Myocyte (in vitro differentiated cells): ENCODE measurements around the gene ZNF597. TPM values are rescaled to one million over a fixed set of nuclear protein-coding genes. Genes with fewer than 3 reads are reported as not detected.

ENCODE experiments used
- DNase-seq: peaks from one replicate; pipeline ENCODE4 v3.0.0-alpha.2; 2012; ENCODE audit warnings: low read depth
- total RNA-seq: library from RNA; depleted of rRNA; stranded (reverse); fragments of >200 nt; gene quantifications from 2 replicates; pipeline ENCODE4 v1.2.3, GENCODE V29; 2014

ZNF597 gene
- total RNA-seq, 1 donor from 2014 or later = 2.2 TPM

DNA sequence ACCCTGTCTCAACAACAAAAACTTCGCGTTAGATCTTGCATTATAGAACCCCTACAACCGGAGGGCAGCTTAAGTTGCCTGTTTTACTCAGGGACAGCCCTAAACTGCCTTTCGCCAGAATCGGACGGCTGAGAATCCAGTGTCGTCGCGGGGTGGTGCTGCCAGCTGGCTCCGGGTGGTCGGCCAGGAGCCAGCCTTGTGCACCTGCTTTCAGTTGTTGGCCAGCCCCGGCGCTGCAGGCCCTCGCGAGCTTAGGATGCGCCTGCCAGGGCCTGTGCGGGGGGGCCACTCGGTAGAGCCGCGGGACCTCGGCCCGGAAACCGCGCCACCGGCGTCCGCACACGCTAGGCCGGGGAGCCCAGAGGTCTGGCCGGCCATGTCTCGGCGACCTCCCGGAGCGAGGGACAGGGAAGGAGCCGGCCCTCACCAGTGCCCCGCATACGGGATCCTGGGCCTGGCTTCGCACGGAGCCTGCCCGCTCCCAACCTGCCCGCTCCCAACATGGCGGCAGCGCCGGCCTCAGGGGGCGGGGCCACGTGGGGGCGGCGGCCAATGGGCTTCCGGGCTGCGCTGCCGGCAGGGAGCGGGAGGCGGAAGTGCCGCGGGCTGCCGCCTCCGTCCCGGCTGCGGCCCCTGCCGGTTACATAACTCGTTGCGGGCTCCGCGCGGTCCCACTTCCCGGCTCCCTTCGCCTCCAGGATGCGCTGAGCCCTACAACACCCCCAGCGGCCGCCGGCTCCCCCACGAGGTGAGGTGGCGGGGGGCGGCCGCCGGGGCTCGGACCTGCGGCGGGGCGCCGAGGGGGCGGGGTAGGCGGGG is 14.3 kb upstream of the ZNF597 start:
- DNase-seq = peak; percentile 96

DNA sequence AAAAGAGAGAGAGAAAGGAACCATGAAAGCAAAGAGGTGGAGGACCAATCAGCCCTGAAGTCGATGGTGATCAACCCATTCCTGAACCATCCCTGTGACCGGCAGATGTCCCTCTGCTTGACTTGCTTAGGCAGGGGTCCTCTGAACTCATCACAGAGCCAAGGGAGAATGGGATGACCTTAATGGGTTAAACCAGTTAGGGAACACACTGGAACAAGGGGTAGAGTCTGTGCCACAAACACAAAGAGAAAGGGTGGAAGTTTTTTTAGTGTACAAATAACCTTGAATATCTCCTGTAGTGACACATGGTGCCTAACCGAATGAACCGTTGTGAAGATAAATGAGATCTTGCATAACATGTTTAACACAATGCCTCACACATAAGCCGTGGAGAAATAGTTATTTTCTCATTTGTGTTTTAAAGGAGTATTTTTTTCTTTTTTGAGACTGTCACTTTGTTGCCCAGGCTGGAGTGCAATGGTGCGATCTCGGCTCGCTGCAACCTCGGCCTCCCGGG is 11.4 kb upstream of the ZNF597 start:
- no peak for DNase-seq

DNA sequence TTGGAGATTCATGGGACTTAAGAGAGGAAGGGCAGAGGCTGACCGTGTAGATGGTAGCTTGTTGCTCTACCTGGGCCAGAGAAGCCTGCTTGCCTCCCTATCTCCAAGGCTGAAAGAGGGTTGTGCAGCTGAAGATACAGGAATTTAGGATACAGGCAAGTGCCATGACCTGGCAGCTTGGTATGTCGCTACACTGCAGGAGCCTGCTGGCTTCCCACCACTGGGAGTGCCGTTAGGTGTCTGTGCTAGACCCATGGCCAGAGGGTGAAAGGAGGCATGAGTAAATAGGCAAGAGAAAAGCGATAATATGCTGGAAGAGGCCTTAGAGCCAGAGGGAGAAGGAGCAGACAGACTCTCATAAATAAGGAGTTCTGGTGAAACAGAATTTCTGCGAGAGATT is 10.8 kb upstream of the ZNF597 start:
- peak; percentile 28 for DNase-seq

DNA sequence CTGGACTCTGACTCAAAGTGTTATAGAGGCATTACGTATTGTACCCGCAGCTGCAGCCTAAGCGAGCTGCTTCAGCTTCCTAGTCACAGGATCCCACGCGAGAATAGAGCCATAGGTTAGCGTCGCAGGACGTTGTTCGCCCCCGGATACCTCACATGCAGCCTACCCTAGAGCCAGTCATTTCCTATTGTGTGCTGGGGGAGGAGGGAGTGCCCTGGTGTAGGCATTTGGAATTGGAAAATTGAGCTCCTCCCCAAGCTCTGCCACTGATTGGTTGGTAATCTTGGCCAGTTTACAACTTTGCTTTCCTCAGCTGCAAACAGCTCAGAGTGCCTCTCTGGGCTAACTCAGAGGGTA is 706 bp upstream of the ZNF597 start:
- peak; percentile 76 for DNase-seq

GRCh38 chr16:3439637-3440036 is 3.7 kb downstream of the ZNF597 start:
- no peak for DNase-seq

DNA sequence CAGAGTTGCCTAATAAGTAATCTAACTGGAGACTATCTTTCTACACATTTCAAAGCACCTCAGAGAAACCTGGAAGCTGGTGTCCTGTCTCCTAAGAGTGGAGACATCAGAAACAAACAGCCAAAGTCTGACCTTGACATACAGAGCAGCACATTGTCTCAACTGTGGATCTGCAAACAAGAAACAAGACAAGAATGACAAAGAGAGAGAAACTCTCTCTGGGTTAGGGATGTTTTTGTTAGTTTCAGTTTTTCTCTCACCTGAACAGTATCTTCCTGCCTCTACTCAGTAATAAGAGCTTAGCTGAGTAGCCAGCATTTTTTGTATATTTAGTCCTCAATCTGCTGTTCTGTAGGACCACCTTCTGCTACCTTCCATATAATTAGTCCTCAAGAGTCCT is 8.9 kb downstream of the ZNF597 start:
- DNase-seq = no peak

DNA sequence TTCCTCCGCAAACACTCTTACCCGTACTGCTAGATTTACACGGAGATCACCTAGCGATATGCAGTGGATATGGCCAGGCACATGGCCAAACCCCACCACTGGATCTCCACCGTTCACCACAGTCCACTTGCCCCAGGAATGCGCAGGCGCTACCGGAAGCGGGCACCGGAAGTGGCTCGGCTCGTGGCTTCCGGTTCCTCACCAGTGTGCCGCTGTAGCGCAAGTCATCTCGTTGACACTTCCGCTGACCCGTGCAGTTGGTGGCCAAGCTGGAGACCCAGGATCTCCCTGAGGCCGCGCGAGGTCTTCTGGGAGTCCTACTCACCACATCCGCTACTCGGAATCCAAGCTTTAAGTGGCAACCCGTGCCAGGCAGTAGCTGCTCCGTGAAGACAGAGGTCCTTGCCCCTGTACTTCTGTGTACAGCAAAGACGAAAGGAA is 11.5 kb downstream of the ZNF597 start:
- DNase-seq = no peak

- DNase-seq = peak; percentile 30
Measured at GRCh38 chr16:3413730-3414379, 29.4 kb downstream of the ZNF597 start.

DNA sequence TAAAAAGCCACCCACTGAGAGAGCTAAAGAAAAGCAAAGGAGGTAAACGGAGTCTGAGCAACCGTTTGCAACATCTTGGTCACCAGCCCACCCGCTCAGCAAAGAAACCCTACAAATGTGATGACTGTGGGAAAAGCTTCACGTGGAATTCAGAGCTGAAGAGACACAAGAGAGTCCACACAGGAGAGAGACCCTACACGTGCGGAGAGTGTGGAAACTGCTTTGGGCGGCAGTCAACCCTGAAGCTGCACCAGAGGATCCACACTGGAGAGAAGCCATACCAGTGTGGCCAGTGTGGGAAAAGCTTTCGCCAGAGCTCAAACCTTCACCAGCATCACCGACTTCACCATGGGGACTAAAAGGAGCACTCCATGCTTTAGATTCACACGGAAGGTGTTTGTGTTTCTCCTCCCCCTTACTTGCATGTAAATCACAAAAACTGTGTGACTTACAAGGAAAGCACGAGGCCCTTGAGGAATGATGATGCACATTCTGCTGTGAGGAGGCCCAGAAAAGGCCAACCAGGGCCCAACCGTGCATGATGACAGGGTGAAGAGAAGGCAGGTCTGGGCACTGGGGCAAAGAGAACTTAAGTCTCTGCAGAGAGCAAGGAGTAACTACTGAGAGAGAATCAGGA is 34.6 kb downstream of the ZNF597 start:
- no peak for DNase-seq

- peak; percentile 12 for DNase-seq
Measured at GRCh38 chr16:3401719-3402397, 41.4 kb downstream of the ZNF597 start.

- peak; percentile 99 for DNase-seq
Measured at GRCh38 chr16:3400779-3401688, 42.3 kb downstream of the ZNF597 start, which contains the start of the genes ZNF174 and ZSCAN32. TSS of gene ZNF174 (plus strand) at chr16:3401215. CDS start at chr16:3402005, 790 bp downstream. TSS of gene ZSCAN32 (minus strand) at chr16:3401004. CDS start at chr16:3397557, 3,447 bp downstream.

GRCh38 chr16:3400446-3400778 is 42.9 kb downstream of the ZNF597 start:
- DNase-seq = no peak

GRCh38 chr16:3389663-3390338 is 53.5 kb downstream of the ZNF597 start:
- DNase-seq = no peak

GRCh38 chr16:3388325-3388724 is 55.0 kb downstream of the ZNF597 start:
- no peak for DNase-seq

GRCh38 chr16:3383045-3383448 is 60.3 kb downstream of the ZNF597 start:
- DNase-seq = no peak
